SU-DHL-6 (cell line): Measurements from ENCODE around the gene LRRC14B.

Experiments used
- H2AFZ ChIP-seq: fragments of 200-600 bp; sonication (generic); 2 replicates; pipeline ENCODE4 v1.6.1; 2014; ENCODE audit warnings: low read depth, mild to moderate bottlenecking, moderate library complexity, mixed read lengths, antibody characterized with exemption, low read length; ENCODE audit not compliant: severe bottlenecking
- H3F3A ChIP-seq: fragments of 200-600 bp; shearing (Covaris generic); 2 replicates; pipeline ENCODE4 v1.6.0; 2016; ENCODE audit warnings: antibody characterized with exemption, mild to moderate bottlenecking; ENCODE audit not compliant: insufficient read depth
- H3K27ac ChIP-seq: fragments of 200-600 bp; sonication (generic); 2 replicates; pipeline ENCODE4 v1.5.1; 2016; ENCODE audit warnings: low read depth, mild to moderate bottlenecking, low read length, moderate library complexity, mixed read lengths
- H3K27me3 ChIP-seq: fragments of 200-600 bp; sonication (generic), shearing (Covaris generic); 2 replicates; pipeline ENCODE4 v1.6.0; 2014; ENCODE audit warnings: mild to moderate bottlenecking, low read length
- H3K36me3 ChIP-seq: fragments of 200-600 bp; sonication (generic); 2 replicates; pipeline ENCODE4 v1.6.1; 2014; ENCODE audit warnings: mild to moderate bottlenecking, low read length, mixed read lengths
- H3K4me2 ChIP-seq: fragments of 300-600, 200-600 bp; shearing (Covaris generic), sonication (generic); 2 replicates; pipeline ENCODE4 v1.6.0; 2014; ENCODE audit warnings: low read length, low read depth, mild to moderate bottlenecking; ENCODE audit not compliant: poor library complexity, severe bottlenecking
- H3K4me3 ChIP-seq: fragments of 200-600 bp; sonication (generic); 2 replicates; pipeline ENCODE4 v1.5.1; 2014; ENCODE audit warnings: antibody characterized with exemption, low read length, mild to moderate bottlenecking, mixed read lengths; ENCODE audit not compliant: insufficient read depth, poor library complexity, severe bottlenecking
- H3K79me2 ChIP-seq: fragments of 200-600 bp; sonication (generic); 2 replicates; pipeline ENCODE4 v1.6.1; 2014; ENCODE audit warnings: mild to moderate bottlenecking, low read length, moderate library complexity; ENCODE audit not compliant: insufficient read depth
- H3K9ac ChIP-seq: fragments of 200-600 bp; sonication (generic); 2 replicates; pipeline ENCODE4 v1.7.0; 2014; ENCODE audit warnings: mild to moderate bottlenecking, low read length
- H3K9me2 ChIP-seq: fragments of 200-600 bp; sonication (generic); replicated peaks from 2 replicates; pipeline ENCODE4 v1.6.1; 2014; ENCODE audit warnings: low read length; ENCODE audit not compliant: insufficient read depth
- H3K9me3 ChIP-seq: fragments of 200-600 bp; sonication (generic); 2 replicates; pipeline ENCODE4 v1.6.1; 2014; ENCODE audit warnings: low read length, mixed read lengths; ENCODE audit not compliant: insufficient read depth
- H4K20me1 ChIP-seq: fragments of 200-600 bp; sonication (generic); 2 replicates; pipeline ENCODE4 v1.6.1; 2014; ENCODE audit warnings: low read depth, mild to moderate bottlenecking, antibody characterized with exemption, low read length, moderate library complexity, mixed read lengths
- CTCF ChIP-seq: fragments of 200-600 bp; sonication (generic); IDR thresholded peaks from one replicate; pipeline ENCODE4 v1.5.1; 2017; ENCODE audit warnings: antibody characterized with exemption, mild to moderate bottlenecking, low read length, moderate library complexity; ENCODE audit not compliant: insufficient read depth, poor library complexity, severe bottlenecking
- EZH2phosphoT487 ChIP-seq: fragments of 200-600 bp; sonication (generic), shearing (Covaris generic); conservative IDR thresholded peaks from 2 replicates; pipeline ENCODE4 v1.6.1; 2018; ENCODE audit warnings: mild to moderate bottlenecking, antibody characterized with exemption, low read length, moderate library complexity, mixed read lengths

The LRRC14B gene

GRCh38 chr5:152077-152476 lies 39.2 kb upstream of the LRRC14B start:
- H3K4me2 ChIP-seq = no peak overlapping the region

DNA sequence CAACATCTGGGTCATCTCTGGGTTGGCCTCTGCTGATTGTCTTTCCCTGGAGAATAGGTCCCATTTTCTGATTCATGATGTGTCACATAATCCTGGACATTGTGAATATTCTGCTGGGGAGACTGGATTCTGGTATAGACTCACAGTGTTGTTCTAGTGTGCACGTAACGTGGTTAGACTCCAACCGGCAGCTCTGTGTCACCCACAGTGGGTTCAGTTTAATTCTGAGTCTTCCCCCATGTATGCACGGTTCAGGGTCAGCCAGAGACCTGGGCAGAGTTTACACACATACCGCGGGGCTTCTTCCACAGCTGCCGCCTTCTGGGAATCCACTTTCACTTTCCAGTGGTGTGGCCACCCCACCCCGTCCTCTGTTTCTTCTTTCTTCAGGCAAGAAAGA lies 38.0 kb upstream of the LRRC14B start:
- Histone ChIP-seq H3K4me2 (no peak overlapping the region), H3K9me2 (no peaks in the 10 kb centered on the region), H3F3A (no peaks in the 10 kb centered on the region), H3K27me3 (no peaks in the 10 kb centered on the region), H3K4me3 (no peak overlapping the region), H3K9me3 (peaks cover 6% of the 10 kb centered on the region; the same call in 1 of the 2 replicates), H3K27ac (no peak overlapping the region), H4K20me1 (no peaks in the 10 kb centered on the region), H3K79me2 (no peaks in the 10 kb centered on the region), H3K36me3 (no peaks in the 10 kb centered on the region), H2AFZ (no peak overlapping the region), H3K9ac (no peak overlapping the region)
- TF ChIP-seq EZH2phosphoT487 (no peak), CTCF (no peak)

More at GRCh38 chr5:152077-152476, 39.2 kb upstream of the LRRC14B start:
- Histone ChIP-seq H3K9me2 (no peaks in the 10 kb centered on the region), H3K36me3 (no peaks in the 10 kb centered on the region), H3K9me3 (peaks cover 16% of the 10 kb centered on the region; the same call in 1 of the 2 replicates), H3K79me2 (no peaks in the 10 kb centered on the region), H2AFZ (no peak overlapping the region), H3K27ac (no peak overlapping the region), H3K27me3 (no peaks in the 10 kb centered on the region), H3F3A (no peaks in the 10 kb centered on the region), H3K4me3 (no peak overlapping the region), H3K9ac (no peak overlapping the region), H4K20me1 (no peaks in the 10 kb centered on the region)
- no peak for TF ChIP-seq EZH2phosphoT487
- TF ChIP-seq CTCF = no peak

DNA sequence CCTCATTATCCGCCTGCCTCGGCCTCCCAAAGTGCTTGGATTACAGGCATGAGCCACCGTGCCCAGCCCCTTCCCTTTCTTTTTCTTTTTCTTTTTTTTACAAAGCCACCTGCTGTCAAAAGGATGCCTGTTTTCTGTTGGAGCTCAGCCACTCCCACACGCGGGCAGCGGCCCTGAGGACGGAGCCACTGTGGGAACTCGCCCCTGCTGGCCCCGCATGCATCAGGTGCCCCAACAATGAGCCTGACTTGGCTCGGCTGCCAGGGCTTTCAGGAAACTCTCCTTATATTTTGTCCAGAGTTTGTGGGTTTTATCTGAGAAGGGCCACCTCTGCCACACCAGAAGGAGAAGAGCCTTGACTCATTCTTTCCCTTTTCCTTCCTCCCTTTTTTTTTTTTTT lies 37.1 kb upstream of the LRRC14B start:
- H3K4me2 ChIP-seq = no peak overlapping the region
- H3K9me3 ChIP-seq = peaks cover 4% of the 10 kb centered on the region; the same call in 1 of the 2 replicates
- no peak overlapping the region for H2AFZ ChIP-seq
- TF ChIP-seq CTCF (no peak), EZH2phosphoT487 (no peak)
- H3F3A ChIP-seq = no peaks in the 10 kb centered on the region
- H3K27me3 ChIP-seq = no peaks in the 10 kb centered on the region
- H4K20me1 ChIP-seq = no peaks in the 10 kb centered on the region
- H3K36me3 ChIP-seq = no peaks in the 10 kb centered on the region
- no peak overlapping the region for H3K9ac ChIP-seq
- H3K4me3 ChIP-seq = no peak overlapping the region
- H3K79me2 ChIP-seq = no peaks in the 10 kb centered on the region
- H3K27ac ChIP-seq = no peak overlapping the region
- H3K9me2 ChIP-seq = no peaks in the 10 kb centered on the region

DNA sequence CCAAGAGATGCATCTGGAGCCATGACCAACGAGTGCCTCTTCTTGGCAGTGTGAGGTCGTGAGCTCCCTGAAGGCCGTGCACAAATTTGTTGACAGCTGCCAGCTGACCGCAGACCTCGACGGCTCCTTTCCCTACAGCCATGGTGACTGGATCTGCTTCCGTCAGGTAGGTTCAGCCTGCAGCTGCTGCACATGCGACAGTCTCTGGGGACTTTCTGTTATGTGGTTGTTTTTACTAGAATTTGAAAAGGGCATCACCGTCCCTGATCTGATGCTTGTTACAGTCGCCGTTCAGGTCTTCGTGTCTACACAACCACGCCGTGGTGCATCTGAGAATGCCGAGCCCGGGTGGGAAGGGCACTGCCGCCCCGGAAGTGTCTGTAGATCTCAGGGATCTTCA lies 36.5 kb upstream of the LRRC14B start:
- Histone ChIP-seq H3K9me3 (peaks cover 5% of the 10 kb centered on the region; the same call in 1 of the 2 replicates), H3K36me3 (no peaks in the 10 kb centered on the region), H3K4me2 (no peak overlapping the region), H3F3A (no peaks in the 10 kb centered on the region), H3K27me3 (no peaks in the 10 kb centered on the region), H4K20me1 (no peaks in the 10 kb centered on the region), H3K4me3 (no peak overlapping the region), H3K79me2 (no peaks in the 10 kb centered on the region), H3K9ac (no peak overlapping the region), H3K9me2 (no peaks in the 10 kb centered on the region), H3K27ac (no peak overlapping the region), H2AFZ (no peak overlapping the region)
- TF ChIP-seq CTCF (no peak), EZH2phosphoT487 (no peak)
